MM.1S (cell line): ENCODE data around the gene FUT8.

Source experiments
- EZH2 ChIP-seq: fragments of 300-600 bp; sonication (generic); optimal IDR thresholded peaks from 2 replicates; pipeline ENCODE3; 2017; ENCODE audit warnings: low read depth, mild to moderate bottlenecking, antibody characterized with exemption, low read length, mixed read lengths
- TF ChIP-seq, protein P1 (sequence below): fragments of 300-600 bp; sonication (generic); IDR thresholded peaks from 2 replicates; pipeline ENCODE4 v1.5.1; 2016; ENCODE audit warnings: antibody characterized with exemption, low read length, mixed read lengths

DNA sequence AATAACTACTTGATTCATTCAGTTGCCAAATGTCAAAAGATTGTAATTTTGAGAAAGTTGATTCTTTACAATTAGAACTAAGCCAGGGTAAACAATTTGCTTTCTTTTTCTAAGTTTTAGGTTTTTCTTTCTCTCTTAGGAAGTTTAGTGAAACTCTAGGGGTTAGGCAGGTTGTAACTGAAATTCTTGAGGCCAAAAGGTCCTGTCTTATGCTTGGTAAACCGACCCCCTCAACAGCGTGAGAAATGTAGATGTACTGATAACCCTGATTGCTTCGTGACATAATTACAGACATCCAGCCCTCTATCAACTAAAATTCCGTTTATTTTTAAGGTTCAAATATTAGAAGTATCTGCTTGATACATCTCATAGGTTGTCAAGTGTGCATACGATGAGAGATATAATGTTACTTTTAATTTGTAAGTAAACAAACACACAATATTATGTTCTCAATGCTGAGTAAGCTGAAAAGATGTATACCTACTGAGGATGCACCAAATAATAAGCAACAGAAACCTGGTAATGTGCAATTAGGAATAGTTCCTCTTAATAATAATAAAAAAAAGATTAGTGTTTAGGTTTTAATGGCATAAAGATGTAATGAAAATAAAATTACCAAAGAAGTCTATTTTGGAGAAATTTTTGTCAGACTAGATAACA, 7.2 kb downstream of the FUT8 start:
- TF ChIP-seq, protein P1, sequence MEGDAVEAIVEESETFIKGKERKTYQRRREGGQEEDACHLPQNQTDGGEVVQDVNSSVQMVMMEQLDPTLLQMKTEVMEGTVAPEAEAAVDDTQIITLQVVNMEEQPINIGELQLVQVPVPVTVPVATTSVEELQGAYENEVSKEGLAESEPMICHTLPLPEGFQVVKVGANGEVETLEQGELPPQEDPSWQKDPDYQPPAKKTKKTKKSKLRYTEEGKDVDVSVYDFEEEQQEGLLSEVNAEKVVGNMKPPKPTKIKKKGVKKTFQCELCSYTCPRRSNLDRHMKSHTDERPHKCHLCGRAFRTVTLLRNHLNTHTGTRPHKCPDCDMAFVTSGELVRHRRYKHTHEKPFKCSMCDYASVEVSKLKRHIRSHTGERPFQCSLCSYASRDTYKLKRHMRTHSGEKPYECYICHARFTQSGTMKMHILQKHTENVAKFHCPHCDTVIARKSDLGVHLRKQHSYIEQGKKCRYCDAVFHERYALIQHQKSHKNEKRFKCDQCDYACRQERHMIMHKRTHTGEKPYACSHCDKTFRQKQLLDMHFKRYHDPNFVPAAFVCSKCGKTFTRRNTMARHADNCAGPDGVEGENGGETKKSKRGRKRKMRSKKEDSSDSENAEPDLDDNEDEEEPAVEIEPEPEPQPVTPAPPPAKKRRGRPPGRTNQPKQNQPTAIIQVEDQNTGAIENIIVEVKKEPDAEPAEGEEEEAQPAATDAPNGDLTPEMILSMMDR, result no peak
- no peak for TF ChIP-seq EZH2
